Measurements from ENCODE around the gene BAK1. TPM values are rescaled to one million over a fixed set of nuclear protein-coding genes. Genes with fewer than 3 reads are reported as not detected.

The BAK1 gene
- total RNA-seq, 2 experiments from 2014 or later, result 70.9 to 74.4 TPM

DNA sequence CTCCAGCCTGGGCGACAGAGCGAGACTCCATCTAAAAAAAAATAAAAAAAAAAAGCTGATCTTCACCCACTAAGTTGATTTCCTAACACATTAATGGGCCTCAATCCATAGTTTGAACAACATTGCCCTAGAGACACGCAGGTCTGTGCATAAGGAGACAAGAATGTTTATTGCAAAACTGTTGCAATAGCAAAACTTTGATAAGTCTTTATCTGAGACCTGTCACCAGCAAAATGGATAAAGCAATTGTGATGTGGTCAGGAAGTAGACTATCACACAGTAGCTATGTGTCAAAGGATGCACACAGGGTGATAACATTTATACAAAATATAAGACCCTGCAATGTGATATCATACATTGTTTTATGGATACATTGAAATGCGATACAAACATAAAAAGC lies 36.8 kb upstream of the BAK1 start:
- H3K27me3 Mint-ChIP-seq, result peaks cover 2% of the 10 kb centered on the region
- CTCF ChIA-PET, result interaction anchor here (4.4 kb wide), 1 partner anchor 9 kb away, joined by 17 read pairs; no protein-coding TSS in a partner anchor
- no peak for ATAC-seq
- H3K36me3 Mint-ChIP-seq, result no peaks in the 10 kb centered on the region
- H3K4me1 Mint-ChIP-seq, result peaks cover 21% of the 10 kb centered on the region
- no peak overlapping the region for H3K4me3 Mint-ChIP-seq
- DNase-seq, result no peak
- no peak overlapping the region for H3K27ac Mint-ChIP-seq
- no peaks in the 10 kb centered on the region for H3K9me3 Mint-ChIP-seq (ENCODE audit: low read depth)

DNA sequence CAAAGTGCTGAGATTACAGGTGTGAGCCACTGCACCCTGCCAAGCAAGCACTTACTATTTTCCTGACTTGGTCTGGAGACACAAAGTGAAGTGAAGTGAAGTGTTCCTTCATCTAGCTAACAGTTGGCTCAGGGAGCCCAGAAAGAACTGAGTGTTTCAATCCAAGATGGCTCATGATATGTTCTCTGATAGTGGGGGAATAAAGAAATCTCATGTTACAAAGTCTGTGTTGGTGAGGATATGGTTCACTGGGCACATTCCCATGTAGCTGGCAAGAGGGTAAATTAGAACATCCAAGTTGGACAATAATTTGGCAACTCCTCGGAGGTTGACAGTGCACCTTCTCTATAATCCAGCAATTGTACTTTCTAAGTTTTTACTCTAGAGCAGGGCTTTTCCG lies 36.0 kb upstream of the BAK1 start:
- Mint-ChIP-seq H3K27me3 (peaks cover 2% of the 10 kb centered on the region), H3K9me3 (ENCODE audit: low read depth) (no peaks in the 10 kb centered on the region), H3K4me3 (no peak overlapping the region), H3K27ac (no peak overlapping the region), H3K36me3 (no peaks in the 10 kb centered on the region), H3K4me1 (peaks cover 21% of the 10 kb centered on the region)
- CTCF ChIA-PET, result interaction anchor here (2.5 to 4.4 kb wide), 2 partner anchors 8 to 30 kb away, joined by 9 to 17 read pairs; no protein-coding TSS in a partner anchor
- ATAC-seq (no peak), DNase-seq (no peak)

DNA sequence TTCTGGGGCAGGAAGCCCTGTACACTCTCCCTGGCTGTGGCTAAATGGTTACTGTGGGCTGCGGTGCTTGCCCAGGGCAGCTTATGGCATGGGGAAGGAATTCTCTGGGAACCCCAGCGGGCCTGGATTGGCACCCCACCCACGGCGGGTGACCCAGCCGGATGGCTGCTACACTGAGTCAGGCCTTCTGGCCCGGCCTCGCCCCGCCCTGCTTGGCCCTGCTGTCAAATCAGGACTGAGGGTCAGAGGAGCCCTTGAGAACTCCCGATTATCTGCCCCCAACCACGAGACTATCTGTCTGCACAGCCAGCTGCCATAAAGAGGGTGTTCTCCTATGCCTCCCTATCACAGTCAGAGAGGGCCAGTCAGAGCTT lies 33.7 kb upstream of the BAK1 start:
- H3K27me3 Mint-ChIP-seq, result peaks cover 6% of the 10 kb centered on the region
- H3K4me3 Mint-ChIP-seq, result no peak overlapping the region
- no peak for ATAC-seq
- H3K27ac Mint-ChIP-seq, result no peak overlapping the region
- H3K4me1 Mint-ChIP-seq, result peaks cover 7% of the 10 kb centered on the region
- CTCF ChIA-PET, result no interaction called here
- no peaks in the 10 kb centered on the region for H3K36me3 Mint-ChIP-seq
- H3K9me3 Mint-ChIP-seq (ENCODE audit: low read depth), result no peaks in the 10 kb centered on the region
- no peak for DNase-seq

DNA sequence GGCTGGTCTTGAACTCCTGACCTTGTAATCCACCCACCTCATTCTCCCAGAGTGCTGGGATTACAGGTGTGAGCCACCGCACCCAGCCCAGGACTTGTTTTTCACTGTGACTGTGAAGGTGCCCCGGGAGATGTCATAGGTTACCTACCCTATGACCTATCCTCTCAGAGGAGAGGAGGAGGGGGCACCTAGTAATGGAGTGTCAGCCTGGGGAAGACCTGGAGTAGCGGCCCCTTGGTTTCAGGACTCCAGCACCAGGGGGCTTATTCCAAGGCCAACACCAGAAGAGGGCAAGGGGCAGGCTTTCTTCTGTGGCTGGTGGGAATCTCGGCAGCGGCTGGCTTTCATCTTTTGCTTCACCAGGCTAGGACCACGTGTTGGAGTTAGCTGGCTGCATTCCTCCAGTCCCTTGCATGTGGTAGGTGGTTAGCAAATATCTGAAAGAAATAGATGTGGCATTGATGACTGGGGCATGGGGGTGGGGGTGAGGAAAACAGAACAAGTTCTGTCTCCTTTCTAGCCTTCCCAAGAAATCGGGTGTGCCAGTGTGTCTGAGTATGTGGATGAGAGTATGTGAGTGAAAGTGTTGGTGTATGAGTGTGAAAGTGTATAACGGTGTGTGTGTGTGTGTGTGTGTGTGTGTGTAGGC lies 33.2 kb upstream of the BAK1 start:
- Mint-ChIP-seq H3K27ac (no peak overlapping the region), H3K4me3 (no peak overlapping the region), H3K9me3 (ENCODE audit: low read depth) (no peaks in the 10 kb centered on the region), H3K4me1 (peaks cover 5% of the 10 kb centered on the region), H3K27me3 (peaks cover 9% of the 10 kb centered on the region), H3K36me3 (no peaks in the 10 kb centered on the region)
- CTCF ChIA-PET, result interaction anchor here (1.4 kb wide), 1 partner anchor 19 kb away, joined by 4 read pairs; no protein-coding TSS in a partner anchor
- no peak for ATAC-seq
- DNase-seq, result no peak

DNA sequence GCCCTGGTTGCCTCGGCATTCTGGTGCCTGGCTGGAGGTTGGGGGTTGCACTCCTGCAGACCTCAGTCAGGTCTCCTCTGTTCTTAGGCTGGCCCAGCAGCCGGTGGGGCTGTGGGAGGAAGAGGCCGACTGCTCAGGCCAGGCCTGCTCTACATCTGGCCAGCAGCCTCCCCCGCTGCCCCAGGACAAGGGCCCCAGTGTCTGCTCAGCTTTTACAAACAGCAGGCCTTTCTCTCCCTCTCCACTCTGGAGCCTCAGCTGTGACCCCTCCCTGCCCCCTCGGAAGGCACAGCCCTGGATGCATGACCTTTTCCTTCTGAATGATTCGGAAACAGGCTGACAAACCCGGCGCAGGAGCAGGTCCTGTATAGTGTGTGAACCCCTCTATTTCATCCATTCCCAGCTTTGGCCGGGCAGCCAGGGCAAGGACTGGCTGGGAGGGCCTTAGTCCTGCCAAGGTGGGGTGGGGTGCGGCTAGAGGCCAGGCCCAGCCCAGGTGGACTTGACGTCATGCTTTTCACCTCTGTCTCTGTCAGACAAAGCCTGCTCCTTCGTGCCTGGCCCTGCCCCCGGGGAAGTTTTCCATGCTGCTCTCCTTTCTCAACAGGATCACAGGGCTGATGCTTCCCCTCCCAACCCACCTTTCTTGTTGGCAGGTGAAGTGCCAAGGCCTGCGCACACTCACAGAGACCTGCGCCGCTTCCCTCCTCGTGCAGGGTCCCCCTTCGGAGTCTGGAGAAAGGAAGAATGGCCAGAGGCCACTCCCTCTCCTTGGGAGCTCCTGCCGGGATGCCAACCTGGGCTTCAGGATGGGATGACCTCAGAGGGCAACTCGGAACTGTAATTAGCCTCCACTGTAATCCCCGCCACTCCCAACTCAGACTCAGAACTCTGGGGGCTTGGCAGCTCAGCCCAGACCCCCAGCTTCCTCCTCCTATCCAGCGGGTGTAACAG lies 31.0 kb upstream of the BAK1 start:
- H3K27ac Mint-ChIP-seq, result no peak overlapping the region
- CTCF ChIA-PET, result interaction anchor here (1.1 to 1.3 kb wide), 3 partner anchors 21 to 89 kb away, joined by 3 to 4 read pairs (median 4); partner anchors contain the start of gene BAK1
- H3K4me1 Mint-ChIP-seq, result peaks cover 2% of the 10 kb centered on the region
- H3K4me3 Mint-ChIP-seq, result no peak overlapping the region
- H3K27me3 Mint-ChIP-seq, result peaks cover 6% of the 10 kb centered on the region
- ATAC-seq (no peak), DNase-seq (no peak)
- no peaks in the 10 kb centered on the region for H3K36me3 Mint-ChIP-seq
- no peaks in the 10 kb centered on the region for H3K9me3 Mint-ChIP-seq (ENCODE audit: low read depth)

DNA sequence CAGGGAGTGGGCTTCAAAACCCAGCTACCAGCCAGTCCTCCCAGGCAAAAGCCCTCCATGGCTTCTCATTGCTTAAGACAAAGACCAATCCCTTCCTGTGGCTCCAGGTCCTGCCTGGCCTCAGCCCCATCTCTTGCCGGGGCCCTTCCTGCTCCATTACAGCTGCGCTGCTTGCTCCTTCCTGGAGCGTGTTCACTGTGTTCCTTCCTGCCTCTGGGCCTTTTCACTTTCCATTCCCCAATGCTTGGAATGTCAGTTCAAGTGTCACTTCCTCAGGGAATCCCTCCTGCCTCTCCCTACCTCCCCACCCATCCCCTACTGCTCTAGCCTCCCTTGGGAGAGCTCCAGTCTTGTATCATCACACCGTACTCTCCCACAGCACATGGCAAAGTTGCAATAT lies 30.0 kb upstream of the BAK1 start:
- Mint-ChIP-seq H3K9me3 (ENCODE audit: low read depth) (no peaks in the 10 kb centered on the region), H3K27ac (no peak overlapping the region), H3K36me3 (no peaks in the 10 kb centered on the region), H3K4me3 (no peak overlapping the region), H3K4me1 (peaks cover 2% of the 10 kb centered on the region), H3K27me3 (peaks cover 8% of the 10 kb centered on the region)
- CTCF ChIA-PET, result interaction anchor here (1.5 kb wide), 1 partner anchor 101 kb away, joined by 3 read pairs; the partner anchor contains the start of gene UQCC2
- DNase-seq (no peak), ATAC-seq (no peak)

GRCh38 chr6:33609528-33609927 lies 29.5 kb upstream of the BAK1 start:
- Mint-ChIP-seq H3K4me3 (no peak overlapping the region), H3K4me1 (peaks cover 2% of the 10 kb centered on the region), H3K9me3 (ENCODE audit: low read depth) (no peaks in the 10 kb centered on the region), H3K27ac (no peak overlapping the region), H3K36me3 (no peaks in the 10 kb centered on the region), H3K27me3 (peaks cover 11% of the 10 kb centered on the region)
- ATAC-seq, result no peak
- CTCF ChIA-PET, result interaction anchor here (1.5 to 2.0 kb wide), 2 partner anchors 88 to 102 kb away, joined by 3 to 5 read pairs; partner anchors contain the start of gene UQCC2
- DNase-seq, result no peak

GRCh38 chr6:33609019-33609418 lies 28.9 kb upstream of the BAK1 start:
- DNase-seq (no peak), ATAC-seq (no peak)
- H3K9me3 Mint-ChIP-seq (ENCODE audit: low read depth), result no peaks in the 10 kb centered on the region
- CTCF ChIA-PET, result interaction anchor here (1.5 to 3.8 kb wide), 4 partner anchors 9 to 102 kb away, joined by 3 to 52 read pairs (median 11); partner anchors contain the start of gene UQCC2
- peaks cover 11% of the 10 kb centered on the region for H3K27me3 Mint-ChIP-seq
- H3K4me1 Mint-ChIP-seq, result peaks cover 2% of the 10 kb centered on the region
- H3K27ac Mint-ChIP-seq, result no peak overlapping the region
- H3K36me3 Mint-ChIP-seq, result no peaks in the 10 kb centered on the region
- no peak overlapping the region for H3K4me3 Mint-ChIP-seq

- H3K27me3 Mint-ChIP-seq, result peaks cover 19% of the 10 kb centered on the region
Measured at GRCh38 chr6:33607784-33608161, 27.7 kb upstream of the BAK1 start.

DNA sequence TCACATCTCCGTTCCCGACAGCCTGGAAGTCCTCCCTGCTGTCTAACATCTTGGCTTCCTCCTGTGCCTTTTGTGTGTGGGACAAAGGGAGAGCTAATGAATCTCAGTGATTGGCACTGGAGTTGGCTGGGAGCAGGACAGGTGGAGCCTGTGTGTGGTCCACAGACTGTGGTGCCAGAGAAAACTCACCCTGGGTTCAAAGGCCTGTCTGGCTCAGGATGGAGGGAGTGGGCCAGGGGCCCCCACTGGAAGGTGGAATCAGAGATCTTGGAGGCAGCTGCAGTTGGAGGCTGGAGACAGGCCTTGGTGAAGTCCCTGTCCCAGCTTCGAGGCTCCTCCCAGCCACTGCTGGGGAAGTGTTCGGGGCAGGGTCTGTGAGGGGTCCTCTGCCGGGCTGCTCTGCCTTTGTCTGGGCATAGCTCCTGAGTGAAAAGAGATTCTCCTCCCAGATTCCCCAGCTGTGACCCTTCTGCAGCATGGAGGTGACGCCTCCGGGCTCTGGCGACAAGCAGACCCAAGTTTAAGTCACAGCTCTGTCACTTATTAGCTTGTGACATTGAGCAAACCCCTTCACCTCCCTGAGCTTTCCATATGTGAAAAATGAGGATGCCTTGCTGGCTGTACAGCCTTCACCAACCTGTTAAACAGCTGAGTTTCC lies 27.2 kb upstream of the BAK1 start:
- Mint-ChIP-seq H3K36me3 (no peaks in the 10 kb centered on the region), H3K9me3 (ENCODE audit: low read depth) (no peaks in the 10 kb centered on the region), H3K4me3 (no peak overlapping the region), H3K27ac (no peak overlapping the region), H3K4me1 (peaks cover 2% of the 10 kb centered on the region), H3K27me3 (peaks cover 21% of the 10 kb centered on the region)
- ATAC-seq, result no peak
- no peak for DNase-seq
- CTCF ChIA-PET, result interaction anchor here (0.9 to 3.8 kb wide), 18 partner anchors 10 to 216 kb away, joined by 3 to 52 read pairs (median 4); partner anchors contain the start of genes ITPR3 and UQCC2

More at GRCh38 chr6:33607784-33608161, 27.7 kb upstream of the BAK1 start:
- H3K4me1 Mint-ChIP-seq, result peaks cover 2% of the 10 kb centered on the region
- ATAC-seq (peak; percentile 78), DNase-seq (peak; percentile 65)
- CTCF ChIA-PET, result interaction anchor here (0.9 to 3.8 kb wide), 16 partner anchors 10 to 217 kb away, joined by 3 to 52 read pairs (median 5); partner anchors contain the start of gene ITPR3
- H3K4me3 Mint-ChIP-seq, result no peak overlapping the region
- H3K27ac Mint-ChIP-seq, result no peak overlapping the region
- H3K9me3 Mint-ChIP-seq (ENCODE audit: low read depth), result no peaks in the 10 kb centered on the region
- H3K36me3 Mint-ChIP-seq, result no peaks in the 10 kb centered on the region

DNA sequence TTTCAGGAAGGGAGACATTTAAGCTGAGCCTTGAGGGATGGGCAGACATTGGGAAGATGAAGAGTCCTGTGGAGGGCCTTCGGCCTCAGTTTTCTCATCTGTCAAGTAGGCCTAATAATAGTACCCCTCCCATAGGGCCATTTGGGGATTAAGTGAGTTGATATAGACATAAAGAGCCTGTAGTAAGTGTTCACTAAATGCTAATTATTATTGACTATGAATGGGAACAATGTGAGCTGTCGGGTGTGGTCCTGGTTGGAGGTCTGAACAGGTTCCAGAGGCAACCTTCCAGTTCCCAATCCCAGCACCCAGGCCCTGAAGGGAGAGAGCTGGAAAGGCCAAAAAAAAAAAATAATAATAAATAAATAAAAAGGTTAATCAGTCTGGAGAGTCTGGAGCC lies 26.6 kb upstream of the BAK1 start:
- Mint-ChIP-seq H3K4me1 (peaks cover 2% of the 10 kb centered on the region), H3K4me3 (no peak overlapping the region), H3K36me3 (no peaks in the 10 kb centered on the region), H3K27ac (no peak overlapping the region), H3K9me3 (ENCODE audit: low read depth) (no peaks in the 10 kb centered on the region), H3K27me3 (peaks cover 23% of the 10 kb centered on the region)
- CTCF ChIA-PET, result interaction anchor here (1.2 to 3.8 kb wide), 11 partner anchors 9 to 107 kb away, joined by 3 to 52 read pairs (median 12); partner anchors contain the start of genes ITPR3 and UQCC2
- DNase-seq (no peak), ATAC-seq (no peak)

GRCh38 chr6:33604941-33605854 lies 25.1 kb upstream of the BAK1 start:
- Mint-ChIP-seq H3K27me3 (peaks cover 28% of the 10 kb centered on the region), H3K27ac (no peak overlapping the region), H3K9me3 (ENCODE audit: low read depth) (no peaks in the 10 kb centered on the region), H3K4me1 (peaks cover 2% of the 10 kb centered on the region), H3K4me3 (no peak overlapping the region), H3K36me3 (no peaks in the 10 kb centered on the region)
- DNase-seq (no peak), ATAC-seq (no peak)
- CTCF ChIA-PET, result interaction anchor here (1.3 to 3.8 kb wide), 2 partner anchors 8 to 18 kb away, joined by 3 to 52 read pairs; no protein-coding TSS in a partner anchor

Measured in activated CD8-positive, alpha-beta memory T cell treated with anti-CD3 and anti-CD28 coated beads, Interleukin-2, amount 10 ng/mL, durations not matched to agents 7 days and 5 days (primary cell).